PFSK-1 (cell line): Measurements from ENCODE around the gene PTCH1.

Experiments used
- FOXP2 ChIP-seq: optimal IDR thresholded peaks from 2 replicates; pipeline ENCODE3; 2011; ENCODE audit warnings: borderline replicate concordance, control low read depth, inconsistent platforms; ENCODE audit not compliant: insufficient read depth; ENCODE audit errors: extremely low read length, extremely low read depth
- POLR2AphosphoS5 ChIP-seq: IDR thresholded peaks from 2 replicates; pipeline ENCODE4 v1.6.1; 2012; ENCODE audit warnings: low read depth, mild to moderate bottlenecking, control low read depth, low read length, moderate library complexity
- REST ChIP-seq, 2 experiments: IDR thresholded peaks; 2 replicates each; pipeline versions ENCODE4 v1.6.1 to v1.8.0; 2011 to 2012; ENCODE audit warnings: low read depth in 2 of 2, low read length in 2 of 2, control low read depth in 1 of 2, inconsistent platforms in 1 of 2, mild to moderate bottlenecking in 1 of 2, moderate library complexity in 1 of 2; ENCODE audit not compliant: insufficient read depth in 1 of 2
- SIN3A ChIP-seq: IDR thresholded peaks from 2 replicates; pipeline ENCODE4 v1.6.1; 2012; ENCODE audit warnings: mild to moderate bottlenecking, low read length, moderate library complexity, borderline replicate concordance; ENCODE audit not compliant: insufficient read depth
- TAF1 ChIP-seq: IDR thresholded peaks from 2 replicates; pipeline ENCODE4 v1.6.1; 2012; ENCODE audit warnings: low read length, control low read depth, borderline replicate concordance; ENCODE audit not compliant: insufficient read depth

Gene PTCH1

GRCh38 chr9:95434116-95435073 is 82.4 kb downstream of the PTCH1 start:
- TF ChIP-seq TAF1, result no peak
- TF ChIP-seq FOXP2, result no peak
- TF ChIP-seq SIN3A, result no peak
- TF ChIP-seq REST (IDR thresholded peaks at IDR 0.05; ENCODE audit: insufficient read depth in 1 of 2, low read depth in 2 of 2, low read length in 2 of 2), result no peak
- TF ChIP-seq POLR2AphosphoS5, result no peak

- TF ChIP-seq FOXP2 (no peak), REST (IDR thresholded peaks at IDR 0.05; ENCODE audit: insufficient read depth in 1 of 2, low read depth in 2 of 2, low read length in 2 of 2) (no peak), POLR2AphosphoS5 (no peak), SIN3A (no peak), TAF1 (no peak)
These were observed 83.5 kb downstream of the PTCH1 start for GRCh38 chr9:95433096-95433819.

GRCh38 chr9:95431286-95431685 is 85.5 kb downstream of the PTCH1 start:
- TF ChIP-seq SIN3A, result no peak
- TF ChIP-seq POLR2AphosphoS5, result no peak
- no peak for TF ChIP-seq TAF1
- TF ChIP-seq REST (IDR thresholded peaks at IDR 0.05; ENCODE audit: insufficient read depth in 1 of 2, low read depth in 2 of 2, low read length in 2 of 2), result no peak
- TF ChIP-seq FOXP2, result no peak

- TF ChIP-seq SIN3A (no peak), REST (IDR thresholded peaks at IDR 0.05; ENCODE audit: insufficient read depth in 1 of 2, low read depth in 2 of 2, low read length in 2 of 2) (no peak), FOXP2 (no peak), POLR2AphosphoS5 (no peak), TAF1 (no peak)
These were observed 86.7 kb downstream of the PTCH1 start for GRCh38 chr9:95429948-95430620.
